Endodermal cell (in vitro differentiated cells): ENCODE measurements around the gene ODC1. TPM values are rescaled to one million over a fixed set of nuclear protein-coding genes. Genes with fewer than 3 reads are reported as not detected.

Source experiments
- DNase-seq: peaks from one replicate; pipeline ENCODE4 v3.0.0-alpha.2; 2017
- H3K27ac ChIP-seq: 2 replicates; pipeline ENCODE4 v1.5.1; 2013; ENCODE audit warnings: mild to moderate bottlenecking, low read depth, low read length, moderate library complexity
- H3K27me3 ChIP-seq: 2 replicates; pipeline ENCODE4 v1.6.1; 2013; ENCODE audit warnings: mild to moderate bottlenecking, low read length, moderate library complexity; ENCODE audit not compliant: insufficient read depth, control insufficient read depth, poor library complexity, severe bottlenecking
- H3K36me3 ChIP-seq: 2 replicates; pipeline ENCODE4 v1.7.0; 2013; ENCODE audit warnings: mild to moderate bottlenecking, low read length, moderate library complexity; ENCODE audit not compliant: control insufficient read depth, insufficient read depth
- H3K4me1 ChIP-seq: one replicate; pipeline ENCODE4 v1.7.0; 2013; ENCODE audit warnings: low read length; ENCODE audit not compliant: control insufficient read depth, insufficient read depth
- H3K4me3 ChIP-seq: 2 replicates; pipeline ENCODE4 v1.5.1; 2013; ENCODE audit warnings: mild to moderate bottlenecking, low read length, moderate library complexity
- H3K9ac ChIP-seq: 2 replicates; pipeline ENCODE4 v1.6.1; 2013; ENCODE audit warnings: mild to moderate bottlenecking, low read length, moderate library complexity; ENCODE audit not compliant: poor library complexity, severe bottlenecking; ENCODE audit errors: extremely low read depth
- H3K9me3 ChIP-seq: 2 replicates; pipeline ENCODE4 v1.6.1; 2013; ENCODE audit warnings: mild to moderate bottlenecking, low read length, moderate library complexity; ENCODE audit not compliant: control insufficient read depth
- H3K27ac Mint-ChIP-seq: 2 replicates; pipeline ENCODE4 v1.8.0; 2020; ENCODE audit warnings: mixed read lengths
- H3K27me3 Mint-ChIP-seq: 2 replicates; pipeline ENCODE4 v1.8.0; 2021; ENCODE audit warnings: mild to moderate bottlenecking, mixed read lengths; ENCODE audit not compliant: insufficient read depth
- H3K36me3 Mint-ChIP-seq: 2 replicates; pipeline ENCODE4 v1.8.0; 2020; ENCODE audit warnings: low read depth, mixed read lengths
- H3K4me1 Mint-ChIP-seq: 2 replicates; pipeline ENCODE4 v1.8.0; 2020; ENCODE audit warnings: mixed read lengths
- H3K4me3 Mint-ChIP-seq: 2 replicates; pipeline ENCODE4 v1.8.0; 2020; ENCODE audit warnings: mild to moderate bottlenecking, moderate library complexity, mixed read lengths
- H3K9me3 Mint-ChIP-seq: 2 replicates; pipeline ENCODE4 v1.8.0; 2020; ENCODE audit warnings: mild to moderate bottlenecking, mixed read lengths
- CTCF ChIP-seq: fragments of 200-600 bp; sonication (generic); conservative IDR thresholded peaks from 2 replicates; pipeline ENCODE4 v1.5.0; 2021; ENCODE audit warnings: antibody characterized with exemption, mild to moderate bottlenecking
- WGBS, 2 experiments: methylation state at CpG; one replicate each; pipeline versions ENCODE4 v1.1.5 to v1.1.7; 2013; ENCODE audit warnings: missing lambda C conversion rate in 2 of 2, mixed read lengths in 1 of 2; ENCODE audit not compliant: insufficient coverage in 1 of 2, insufficient read length in 1 of 2; 5-methylcytosine and 5-hydroxymethylcytosine counted together
- total RNA-seq, 2 donors: library from RNA; stranded (reverse); fragmentation: NEBNext Ultra II Directional in 1 of 2; extraction: Animal tissue kit (Norgen Biotek cat#: 25700) in 1 of 2; gene quantifications; 2 replicates in 1 of 2; 3 replicates in 1 of 2; pipeline ENCODE4 v1.2.1, GENCODE V29; 2021

Gene ODC1
- total RNA-seq, 2 donors from 2014 or later: 108 to 152 TPM

- DNase-seq: peak; percentile 97
- no peaks in the 10 kb centered on the region for H3K36me3 ChIP-seq
- H3K27me3 ChIP-seq: no peaks in the 10 kb centered on the region
- no peaks in the 10 kb centered on the region for H3K9me3 ChIP-seq
- Mint-ChIP-seq H3K27ac (peak overlapping the region; percentile 69), H3K36me3 (no peaks in the 10 kb centered on the region), H3K4me3 (peak overlapping the region; percentile 12), H3K9me3 (no peaks in the 10 kb centered on the region), H3K27me3 (peaks cover 5% of the 10 kb centered on the region), H3K4me1 (peaks cover 21% of the 10 kb centered on the region)
- peak; percentile 97 for TF ChIP-seq CTCF
- WGBS, 2 experiments: 16 to 29% methylated on average over 11 to 22 of the region's 24 CpGs
- H3K4me1 ChIP-seq: no peaks in the 10 kb centered on the region
- H3K9ac ChIP-seq: no peak overlapping the region
- H3K27ac ChIP-seq: no peak overlapping the region
- no peak overlapping the region for H3K4me3 ChIP-seq
Observed at GRCh38 chr2:10408649-10409579, 39.2 kb downstream of the ODC1 start.

GRCh38 chr2:10407841-10408648 lies 40.1 kb downstream of the ODC1 start:
- 81 to 90% methylated on average over 10 to 11 of the region's 11 CpGs for WGBS, 2 experiments
- peaks cover 21% of the 10 kb centered on the region for H3K4me1 Mint-ChIP-seq

More at GRCh38 chr2:10407841-10408648, 40.1 kb downstream of the ODC1 start:
- no peak for TF ChIP-seq CTCF
- no peak overlapping the region for H3K9ac ChIP-seq
- H3K9me3 Mint-ChIP-seq: no peaks in the 10 kb centered on the region
- no peaks in the 10 kb centered on the region for H3K9me3 ChIP-seq
- peaks cover 5% of the 10 kb centered on the region for H3K27me3 Mint-ChIP-seq
- peak; percentile 89 for DNase-seq
- peak overlapping the region; percentile 69 for H3K27ac Mint-ChIP-seq
- no peaks in the 10 kb centered on the region for H3K27me3 ChIP-seq
- no peak overlapping the region for H3K4me3 Mint-ChIP-seq
- H3K36me3 ChIP-seq: no peaks in the 10 kb centered on the region
- no peaks in the 10 kb centered on the region for H3K36me3 Mint-ChIP-seq
- no peak overlapping the region for H3K4me3 ChIP-seq
- H3K27ac ChIP-seq: no peak overlapping the region
- H3K4me1 ChIP-seq: no peaks in the 10 kb centered on the region
